Chondrocyte (in vitro differentiated cells): ENCODE data around the gene NT5DC1. TPM values are rescaled to one million over a fixed set of nuclear protein-coding genes. Genes with fewer than 3 reads are reported as not detected.

Source experiments
- DNase-seq: peaks from one replicate; pipeline ENCODE4 v3.0.0; 2021; ENCODE audit warnings: mixed read lengths, low spot score
- H3K27ac Mint-ChIP-seq: one replicate; pipeline ENCODE4 v1.8.0; 2021; ENCODE audit warnings: mild to moderate bottlenecking, moderate library complexity, mixed read lengths; ENCODE audit not compliant: unreplicated experiment
- H3K27me3 Mint-ChIP-seq: 2 replicates; pipeline ENCODE4 v1.8.0; 2021; ENCODE audit warnings: low read depth, mixed read lengths
- H3K36me3 Mint-ChIP-seq: 2 replicates; pipeline ENCODE4 v1.8.0; 2021; ENCODE audit warnings: low read depth, mixed read lengths
- H3K4me1 Mint-ChIP-seq: 2 replicates; pipeline ENCODE4 v1.8.0; 2021; ENCODE audit warnings: low read depth, mild to moderate bottlenecking, mixed read lengths
- H3K4me3 Mint-ChIP-seq: one replicate; pipeline ENCODE4 v1.8.0; 2021; ENCODE audit warnings: mild to moderate bottlenecking, moderate library complexity, mixed read lengths; ENCODE audit not compliant: unreplicated experiment
- H3K9me3 Mint-ChIP-seq: 2 replicates; pipeline ENCODE4 v1.8.0; 2021; ENCODE audit warnings: low read depth, mixed read lengths
- CTCF ChIP-seq: fragments of 200-600 bp; sonication (generic); IDR thresholded peaks from 2 replicates; pipeline ENCODE4 v1.5.0; 2021; ENCODE audit warnings: antibody characterized with exemption, mild to moderate bottlenecking, moderate library complexity
- total RNA-seq: library from RNA; stranded (reverse); gene quantifications from 3 replicates; pipeline ENCODE4 v1.2.1, GENCODE V29; 2021

NT5DC1 gene
- total RNA-seq, 1 donor from 2014 or later, result 20.6 TPM

- DNase-seq, result no peak
- TF ChIP-seq CTCF, result no peak
- H3K9me3 Mint-ChIP-seq, result peaks cover 2% of the 10 kb centered on the region
- no peaks in the 10 kb centered on the region for H3K27me3 Mint-ChIP-seq
- peaks cover 1% of the 10 kb centered on the region for H3K4me1 Mint-ChIP-seq
- H3K36me3 Mint-ChIP-seq, result peaks cover 4% of the 10 kb centered on the region
- H3K4me3 Mint-ChIP-seq, result no peak overlapping the region
- no peak overlapping the region for H3K27ac Mint-ChIP-seq
These were observed 35.7 kb downstream of the NT5DC1 start for GRCh38 chr6:116136373-116136772.

- no peak for TF ChIP-seq CTCF
- no peaks in the 10 kb centered on the region for H3K27me3 Mint-ChIP-seq
- no peaks in the 10 kb centered on the region for H3K9me3 Mint-ChIP-seq
- H3K36me3 Mint-ChIP-seq, result peaks cover 3% of the 10 kb centered on the region
- peaks cover 4% of the 10 kb centered on the region for H3K4me1 Mint-ChIP-seq
- H3K27ac Mint-ChIP-seq, result no peak overlapping the region
- DNase-seq, result no peak
- no peak overlapping the region for H3K4me3 Mint-ChIP-seq
These were observed 36.3 kb downstream of the NT5DC1 start for GRCh38 chr6:116136933-116137340.

GRCh38 chr6:116139917-116140316 lies 39.3 kb downstream of the NT5DC1 start:
- H3K27ac Mint-ChIP-seq, result no peak overlapping the region
- H3K36me3 Mint-ChIP-seq, result peaks cover 3% of the 10 kb centered on the region
- no peaks in the 10 kb centered on the region for H3K27me3 Mint-ChIP-seq
- no peak for TF ChIP-seq CTCF
- peaks cover 22% of the 10 kb centered on the region for H3K4me1 Mint-ChIP-seq
- DNase-seq, result no peak
- H3K4me3 Mint-ChIP-seq, result no peak overlapping the region
- no peaks in the 10 kb centered on the region for H3K9me3 Mint-ChIP-seq

GRCh38 chr6:116144605-116145004 lies 44.0 kb downstream of the NT5DC1 start:
- Mint-ChIP-seq H3K4me1 (peaks cover 28% of the 10 kb centered on the region), H3K4me3 (no peak overlapping the region), H3K27me3 (no peaks in the 10 kb centered on the region), H3K9me3 (no peaks in the 10 kb centered on the region), H3K36me3 (no peaks in the 10 kb centered on the region), H3K27ac (peak overlapping the region; percentile 7)
- no peak for DNase-seq
- no peak for TF ChIP-seq CTCF

GRCh38 chr6:116145803-116146675 lies 45.4 kb downstream of the NT5DC1 start:
- H3K27ac Mint-ChIP-seq, result no peak overlapping the region
- no peak for DNase-seq
- H3K4me1 Mint-ChIP-seq, result peaks cover 28% of the 10 kb centered on the region

More at GRCh38 chr6:116145803-116146675, 45.4 kb downstream of the NT5DC1 start:
- H3K27me3 Mint-ChIP-seq, result no peaks in the 10 kb centered on the region
- no peak for TF ChIP-seq CTCF
- no peaks in the 10 kb centered on the region for H3K36me3 Mint-ChIP-seq
- H3K9me3 Mint-ChIP-seq, result no peaks in the 10 kb centered on the region
- H3K4me3 Mint-ChIP-seq, result no peak overlapping the region
